ENCODE measurements around the gene KRTAP10-6.
"Not testable (repeated sequence)": the region's sequence is repeated elsewhere in the genome, so short reads cannot be mapped to it uniquely, and the experiment has no call there.

DNA sequence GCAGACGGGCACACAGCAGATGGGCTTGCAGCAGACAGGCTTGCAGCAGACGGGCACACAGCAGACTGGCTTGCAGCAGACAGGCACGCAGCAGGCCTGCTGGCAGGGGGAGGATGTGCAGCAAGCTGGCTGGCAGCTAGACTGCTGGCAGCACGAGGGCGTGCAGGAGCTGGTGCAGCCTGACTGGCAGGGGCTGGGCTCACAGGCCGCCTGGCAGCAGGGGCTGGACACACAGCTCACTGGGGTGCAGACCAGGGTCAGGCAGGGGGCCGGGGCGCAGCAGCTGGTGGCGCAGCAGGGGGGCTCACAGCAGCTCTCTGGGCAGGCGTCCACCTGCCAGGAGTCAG, 34.0 kb downstream of the KRTAP10-6 start:
- TF ChIP-seq CTCF (IDR thresholded peaks at IDR 0.05 in 8 of 11, conservative IDR thresholded peaks at IDR 0.05 in 3 of 11); POLR2A (IDR thresholded peaks at IDR 0.05); POLR2AphosphoS5 (IDR thresholded peaks at IDR 0.05): not testable (repeated sequence)
